Fibroblast of skin of left quadriceps (primary cell): ENCODE results near the gene ENTPD3.

ENCODE experiments used
- DNase-seq, 2 experiments: peaks; one replicate each; pipeline ENCODE4 v3.0.0-alpha.2; 2013; ENCODE audit warnings: low read depth in 2 of 2

ENTPD3 gene

GRCh38 chr3:40387001-40387894 lies at the start of gene ENTPD3:
TSS of gene ENTPD3 (plus strand) at chr3:40387184. CDS start at chr3:40388058, 874 bp downstream.
- no peak for DNase-seq

GRCh38 chr3:40339871-40340270 lies 47.1 kb upstream of the ENTPD3 start:
- DNase-seq: no peak

- no peak for DNase-seq
Measured at GRCh38 chr3:40340541-40341170, 46.3 kb upstream of the ENTPD3 start.

- DNase-seq: no peak
Measured at GRCh38 chr3:40341671-40342070, 45.3 kb upstream of the ENTPD3 start.

DNA sequence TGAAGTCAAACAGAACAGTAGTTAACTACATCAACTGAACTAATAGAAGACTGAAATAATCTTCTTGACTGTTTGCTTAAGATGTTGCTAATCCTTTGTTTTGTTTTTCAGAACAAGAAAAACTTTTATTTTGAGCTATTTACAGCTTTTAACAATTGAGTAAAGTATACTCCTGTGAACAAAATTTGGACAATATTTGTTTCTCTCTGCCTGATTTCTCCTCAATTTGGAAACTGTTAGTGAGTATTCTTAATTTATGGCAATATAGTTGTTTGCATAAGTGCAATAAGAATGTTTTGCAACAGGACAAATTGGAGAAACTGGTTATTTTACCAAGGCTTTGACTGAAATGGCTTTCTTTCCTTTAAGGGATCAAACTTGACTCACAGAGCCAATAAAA lies 36.5 kb upstream of the ENTPD3 start:
- DNase-seq: no peak

DNA sequence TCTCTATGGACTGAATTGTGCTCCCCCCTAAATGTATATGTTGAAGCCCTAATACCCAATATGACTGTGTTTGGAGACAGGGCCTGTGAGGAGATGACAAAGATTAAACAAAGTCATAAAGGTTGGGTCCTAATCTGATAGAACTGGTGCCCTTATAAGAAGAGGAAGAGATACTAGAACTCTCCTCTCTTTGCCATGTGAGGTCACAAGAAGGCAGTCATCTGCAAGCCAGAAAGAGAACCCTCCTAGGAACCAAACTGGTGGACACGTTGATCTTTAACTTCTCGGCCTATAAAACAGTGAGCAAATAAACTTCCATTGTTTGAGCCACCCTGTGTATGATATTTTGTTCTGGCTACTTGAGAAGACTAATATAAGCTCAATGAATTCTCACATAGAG lies 31.6 kb upstream of the ENTPD3 start:
- DNase-seq: no peak

DNA sequence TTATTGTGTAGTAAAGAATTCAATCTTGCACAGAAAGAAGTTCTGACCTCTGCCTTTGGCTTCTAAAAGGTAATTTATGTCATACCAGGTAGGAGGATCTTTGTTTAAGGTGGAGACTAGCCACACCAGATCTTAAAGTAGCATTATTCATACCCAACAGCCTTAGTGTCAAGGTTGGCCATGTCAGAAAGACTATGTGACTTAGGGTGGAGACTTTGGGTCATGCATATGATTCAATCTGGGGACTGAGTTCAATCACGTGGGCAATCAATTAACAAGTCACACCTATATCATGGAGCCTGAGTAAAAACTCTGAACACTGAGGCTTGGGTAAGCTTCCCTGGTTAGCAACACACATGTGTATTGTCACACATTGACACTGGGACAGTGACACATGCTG lies 28.5 kb upstream of the ENTPD3 start:
- no peak for DNase-seq

GRCh38 chr3:40363674-40364073 lies 23.3 kb upstream of the ENTPD3 start:
- no peak for DNase-seq

DNA sequence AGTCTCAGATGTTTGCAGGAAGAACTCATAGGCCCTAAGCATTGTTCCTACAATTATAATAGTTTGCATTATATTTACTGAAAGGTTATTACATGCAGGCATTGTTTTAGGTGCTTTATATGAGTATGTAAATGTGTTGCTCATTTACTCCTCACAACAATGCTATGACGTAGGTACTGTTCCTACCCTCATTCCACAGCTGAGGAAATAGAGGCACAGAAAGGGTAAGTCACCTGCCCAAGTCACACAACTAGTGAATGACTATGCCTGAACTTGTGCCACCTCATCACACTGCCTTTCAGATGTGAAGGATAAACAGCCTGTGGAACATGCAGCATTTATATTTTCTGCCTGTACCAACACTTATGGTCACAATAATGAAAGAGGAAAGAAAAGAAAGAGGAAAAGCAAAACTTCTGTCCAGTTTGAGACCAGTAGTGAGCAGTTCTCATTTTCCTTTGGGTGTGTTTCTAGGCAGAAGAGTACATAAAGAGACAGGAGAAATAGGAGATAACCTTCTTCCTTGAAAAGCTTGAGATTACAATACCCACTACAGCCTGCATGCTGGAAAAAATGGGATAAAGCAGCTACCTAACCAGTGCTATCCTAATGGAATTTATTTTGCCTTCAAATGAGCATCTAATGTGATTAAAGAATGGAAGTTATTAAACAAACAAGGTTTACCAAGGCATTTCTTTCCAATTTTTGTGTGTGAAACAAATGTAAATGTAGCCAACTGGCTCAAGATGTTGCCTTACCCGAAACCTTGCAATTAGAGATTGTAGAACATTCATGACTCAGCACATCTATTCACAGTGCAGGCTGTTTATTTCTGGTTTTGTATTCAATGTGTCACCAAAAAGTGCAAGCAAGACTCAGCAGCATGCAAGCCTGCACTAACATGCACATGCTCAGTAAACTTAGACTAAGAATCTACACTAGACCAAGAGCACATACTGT lies 20.5 kb upstream of the ENTPD3 start:
- DNase-seq: no peak

DNA sequence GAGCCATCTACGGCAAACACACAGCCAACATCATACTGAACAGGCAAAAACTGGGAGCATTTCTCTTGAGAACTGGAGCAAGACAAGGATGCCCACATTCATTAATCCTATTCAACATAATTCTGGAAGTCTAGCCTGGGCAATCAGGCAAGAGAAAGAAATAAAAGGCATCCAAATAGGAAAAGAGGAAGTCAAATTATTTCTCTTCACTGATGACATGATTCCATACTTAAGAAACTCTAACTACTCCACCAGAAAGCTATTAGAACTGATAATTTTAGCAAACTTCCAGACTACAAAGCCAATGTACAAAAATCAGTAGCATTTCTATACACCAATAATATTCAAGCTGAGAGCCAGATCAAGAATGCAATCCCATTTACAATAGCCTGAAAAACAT lies 17.3 kb upstream of the ENTPD3 start:
- DNase-seq: no peak

- DNase-seq: no peak
Measured at GRCh38 chr3:40377822-40378221, 9.2 kb upstream of the ENTPD3 start.

GRCh38 chr3:40379674-40380306 lies 7.2 kb upstream of the ENTPD3 start:
- no peak for DNase-seq

GRCh38 chr3:40381904-40382616 lies 4.9 kb upstream of the ENTPD3 start:
- DNase-seq: no peak

- DNase-seq: no peak
Measured at GRCh38 chr3:40382617-40382979, 4.4 kb upstream of the ENTPD3 start.

DNA sequence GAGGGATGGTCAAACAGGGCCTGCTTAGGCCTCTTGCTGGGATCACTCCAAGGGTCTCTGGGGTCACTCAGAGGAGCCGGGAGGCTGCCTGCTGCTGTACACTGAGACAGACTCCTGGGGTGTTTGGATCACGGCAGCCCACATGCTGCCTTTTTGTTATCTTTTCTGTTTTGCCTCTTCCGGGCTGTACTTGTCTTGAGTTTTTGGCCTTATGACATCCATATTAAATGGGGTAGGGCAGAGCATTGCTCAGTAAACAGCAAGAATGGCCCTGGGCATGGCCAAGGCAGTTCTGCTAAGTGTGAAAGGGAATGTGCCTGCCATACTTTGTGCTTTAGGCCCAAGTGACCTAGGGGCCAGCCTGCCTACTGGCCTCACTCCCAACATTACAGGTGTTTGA lies 771 bp upstream of the ENTPD3 start:
- DNase-seq: no peak

DNA sequence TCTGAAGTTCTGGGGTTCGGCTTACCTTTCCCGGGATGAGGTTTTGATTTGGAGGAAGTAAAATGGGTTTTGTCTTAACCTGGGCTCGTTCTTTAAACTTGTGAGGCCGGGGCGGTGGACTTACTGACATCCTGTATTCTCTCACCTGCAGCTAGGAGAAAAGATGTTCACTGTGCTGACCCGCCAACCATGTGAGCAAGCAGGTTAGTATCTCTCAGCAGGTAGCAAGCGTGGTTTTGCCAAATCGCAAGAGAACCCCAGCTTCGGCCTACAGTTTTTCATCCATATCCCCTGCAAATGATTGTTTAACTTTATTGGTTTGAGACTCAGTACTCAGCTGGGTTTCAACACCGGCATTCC lies 891 bp downstream of the ENTPD3 start:
- no peak for DNase-seq

GRCh38 chr3:40396406-40396805 lies 9.4 kb downstream of the ENTPD3 start:
- no peak for DNase-seq

- DNase-seq: no peak
Measured at GRCh38 chr3:40397129-40397528, 10.1 kb downstream of the ENTPD3 start.

DNA sequence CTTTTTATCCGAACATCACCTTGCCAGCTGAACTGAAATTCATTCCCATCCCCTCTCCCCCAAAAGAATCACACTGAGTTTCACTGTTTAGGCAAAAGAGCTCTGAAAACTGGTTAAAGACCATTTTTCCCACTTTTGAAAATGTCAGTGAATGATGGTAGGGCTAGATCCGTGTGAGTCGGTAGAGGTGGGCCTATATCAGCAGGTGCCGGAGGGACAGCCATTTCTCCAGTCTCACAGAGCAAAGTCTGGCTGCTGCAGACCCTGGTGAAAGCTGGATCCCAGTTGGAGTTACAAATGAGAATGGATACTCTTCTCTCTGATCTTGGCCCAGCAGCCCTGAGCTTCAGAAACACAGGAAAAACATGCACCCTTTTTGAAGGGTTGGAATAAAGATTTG lies 10.9 kb downstream of the ENTPD3 start:
- no peak for DNase-seq

DNA sequence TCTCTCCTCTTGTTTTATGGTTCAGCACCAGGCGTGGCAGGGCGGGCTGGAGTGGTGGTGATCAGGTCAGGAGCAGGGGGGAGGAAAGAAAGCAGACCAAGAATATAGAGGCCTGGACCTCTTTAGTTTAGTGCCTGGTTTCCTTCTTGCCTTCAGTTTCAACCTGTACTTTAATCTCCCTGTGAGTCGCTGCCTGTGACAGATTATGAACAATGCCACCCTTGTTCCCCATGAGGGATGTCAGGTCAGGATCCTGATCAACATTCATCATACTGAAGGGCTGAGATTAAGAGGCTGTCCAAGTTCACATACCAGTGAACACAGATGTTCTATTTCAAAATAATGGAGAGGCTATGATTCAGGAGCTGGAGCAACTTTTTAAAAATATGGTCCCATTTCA lies 11.4 kb downstream of the ENTPD3 start:
- DNase-seq: no peak

GRCh38 chr3:40404591-40405198 lies 17.7 kb downstream of the ENTPD3 start:
- DNase-seq: no peak
